ENCODE results near the gene RSPH3.

GRCh38 chr6:158977382-158977781, 22.6 kb downstream of the RSPH3 start:
- no peak for TF ChIP-seq CTCF (IDR thresholded peaks at IDR 0.05; ENCODE audit: poor library complexity)
- no peak for TF ChIP-seq EZH2 (IDR thresholded peaks at IDR 0.05; ENCODE audit: borderline replicate concordance)
- TF ChIP-seq EZH2phosphoT487 (IDR thresholded peaks at IDR 0.05; ENCODE audit: low read depth, severe bottlenecking, unreplicated experiment), result no peak

Data from hepatocyte (in vitro differentiated cells).